SU-DHL-6 (cell line): ENCODE results near the gene IQGAP3.
"Not testable (repeated sequence)": the region's sequence is repeated elsewhere in the genome, so short reads cannot be mapped to it uniquely, and the experiment has no call there.

Source experiments
- H2AFZ ChIP-seq: fragments of 200-600 bp; sonication (generic); 2 replicates; pipeline ENCODE4 v1.6.1; 2014; ENCODE audit warnings: low read depth, mild to moderate bottlenecking, moderate library complexity, mixed read lengths, antibody characterized with exemption, low read length; ENCODE audit not compliant: severe bottlenecking
- H3F3A ChIP-seq: fragments of 200-600 bp; shearing (Covaris generic); 2 replicates; pipeline ENCODE4 v1.6.0; 2016; ENCODE audit warnings: antibody characterized with exemption, mild to moderate bottlenecking; ENCODE audit not compliant: insufficient read depth
- H3K27ac ChIP-seq: fragments of 200-600 bp; sonication (generic); 2 replicates; pipeline ENCODE4 v1.5.1; 2016; ENCODE audit warnings: low read depth, mild to moderate bottlenecking, low read length, moderate library complexity, mixed read lengths
- H3K27me3 ChIP-seq: fragments of 200-600 bp; sonication (generic), shearing (Covaris generic); 2 replicates; pipeline ENCODE4 v1.6.0; 2014; ENCODE audit warnings: mild to moderate bottlenecking, low read length
- H3K36me3 ChIP-seq: fragments of 200-600 bp; sonication (generic); 2 replicates; pipeline ENCODE4 v1.6.1; 2014; ENCODE audit warnings: mild to moderate bottlenecking, low read length, mixed read lengths
- H3K4me2 ChIP-seq: fragments of 300-600, 200-600 bp; shearing (Covaris generic), sonication (generic); 2 replicates; pipeline ENCODE4 v1.6.0; 2014; ENCODE audit warnings: low read length, low read depth, mild to moderate bottlenecking; ENCODE audit not compliant: poor library complexity, severe bottlenecking
- H3K4me3 ChIP-seq: fragments of 200-600 bp; sonication (generic); 2 replicates; pipeline ENCODE4 v1.5.1; 2014; ENCODE audit warnings: antibody characterized with exemption, low read length, mild to moderate bottlenecking, mixed read lengths; ENCODE audit not compliant: insufficient read depth, poor library complexity, severe bottlenecking
- H3K79me2 ChIP-seq: fragments of 200-600 bp; sonication (generic); 2 replicates; pipeline ENCODE4 v1.6.1; 2014; ENCODE audit warnings: mild to moderate bottlenecking, low read length, moderate library complexity; ENCODE audit not compliant: insufficient read depth
- H3K9ac ChIP-seq: fragments of 200-600 bp; sonication (generic); 2 replicates; pipeline ENCODE4 v1.7.0; 2014; ENCODE audit warnings: mild to moderate bottlenecking, low read length
- H3K9me2 ChIP-seq: fragments of 200-600 bp; sonication (generic); replicated peaks from 2 replicates; pipeline ENCODE4 v1.6.1; 2014; ENCODE audit warnings: low read length; ENCODE audit not compliant: insufficient read depth
- H3K9me3 ChIP-seq: fragments of 200-600 bp; sonication (generic); 2 replicates; pipeline ENCODE4 v1.6.1; 2014; ENCODE audit warnings: low read length, mixed read lengths; ENCODE audit not compliant: insufficient read depth
- H4K20me1 ChIP-seq: fragments of 200-600 bp; sonication (generic); 2 replicates; pipeline ENCODE4 v1.6.1; 2014; ENCODE audit warnings: low read depth, mild to moderate bottlenecking, antibody characterized with exemption, low read length, moderate library complexity, mixed read lengths
- CTCF ChIP-seq: fragments of 200-600 bp; sonication (generic); IDR thresholded peaks from one replicate; pipeline ENCODE4 v1.5.1; 2017; ENCODE audit warnings: antibody characterized with exemption, mild to moderate bottlenecking, low read length, moderate library complexity; ENCODE audit not compliant: insufficient read depth, poor library complexity, severe bottlenecking
- EZH2phosphoT487 ChIP-seq: fragments of 200-600 bp; sonication (generic), shearing (Covaris generic); conservative IDR thresholded peaks from 2 replicates; pipeline ENCODE4 v1.6.1; 2018; ENCODE audit warnings: mild to moderate bottlenecking, antibody characterized with exemption, low read length, moderate library complexity, mixed read lengths

Gene IQGAP3

GRCh38 chr1:156589546-156589945, 17.2 kb upstream of the IQGAP3 start:
- no peak overlapping the region for H2AFZ ChIP-seq
- peaks cover 5% of the 10 kb centered on the region; the same call in 1 of the 2 replicates for H3K79me2 ChIP-seq
- H3K27ac ChIP-seq: no peak overlapping the region
- H3K9me2 ChIP-seq: no peaks in the 10 kb centered on the region
- no peaks in the 10 kb centered on the region for H3K36me3 ChIP-seq
- H3K27me3 ChIP-seq: no peaks in the 10 kb centered on the region
- no peak overlapping the region for H3K4me3 ChIP-seq
- H3F3A ChIP-seq: peaks cover 22% of the 10 kb centered on the region
- no peak for TF ChIP-seq EZH2phosphoT487
- TF ChIP-seq CTCF: no peak
- no peak overlapping the region for H3K4me2 ChIP-seq
- no peaks in the 10 kb centered on the region for H3K9me3 ChIP-seq
- no peak overlapping the region for H3K9ac ChIP-seq
- no peaks in the 10 kb centered on the region for H4K20me1 ChIP-seq

GRCh38 chr1:156587927-156588326, 15.6 kb upstream of the IQGAP3 start:
- H3K27me3 ChIP-seq, H3K36me3 ChIP-seq, H3K9me2 ChIP-seq, H3F3A ChIP-seq, H2AFZ ChIP-seq, H3K9me3 ChIP-seq, H4K20me1 ChIP-seq, H3K4me2 ChIP-seq, H3K4me3 ChIP-seq, H3K27ac ChIP-seq, H3K79me2 ChIP-seq, H3K9ac ChIP-seq: not testable (repeated sequence)

GRCh38 chr1:156586892-156587477, 14.6 kb upstream of the IQGAP3 start:
- Histone ChIP-seq H3F3A (no peaks in the 10 kb centered on the region), H3K4me3 (no peak overlapping the region), H3K27ac (no peak overlapping the region), H4K20me1 (no peaks in the 10 kb centered on the region), H3K79me2 (peaks cover under 1% of the 10 kb centered on the region; the same call in 1 of the 2 replicates), H3K36me3 (no peaks in the 10 kb centered on the region), H3K4me2 (no peak overlapping the region), H2AFZ (no peak overlapping the region), H3K9ac (no peak overlapping the region), H3K9me2 (no peaks in the 10 kb centered on the region), H3K9me3 (no peaks in the 10 kb centered on the region), H3K27me3 (no peaks in the 10 kb centered on the region)
- TF ChIP-seq EZH2phosphoT487 (no peak), CTCF (no peak)

- H3K27me3 ChIP-seq: no peaks in the 10 kb centered on the region
- no peaks in the 10 kb centered on the region for H3F3A ChIP-seq
- no peaks in the 10 kb centered on the region for H3K9me3 ChIP-seq
- H3K79me2 ChIP-seq: no peaks in the 10 kb centered on the region
- no peaks in the 10 kb centered on the region for H3K9me2 ChIP-seq
- no peak overlapping the region for H3K4me3 ChIP-seq
- H4K20me1 ChIP-seq: no peaks in the 10 kb centered on the region
- H3K36me3 ChIP-seq: no peaks in the 10 kb centered on the region
- no peak overlapping the region for H3K9ac ChIP-seq
- TF ChIP-seq EZH2phosphoT487 (no peak), CTCF (no peak)
- H3K27ac ChIP-seq: no peak overlapping the region
- no peak overlapping the region for H3K4me2 ChIP-seq
- H2AFZ ChIP-seq: no peak overlapping the region
These were observed 14.0 kb upstream of the IQGAP3 start for GRCh38 chr1:156586323-156586722.
